GM19455 (cell line): Measurements from ENCODE around the gene COQ4.
A peak's percentile ranks its signal among the peaks of the same experiment; 100 is the strongest.

Source experiments
- ATAC-seq: cut with Tn5 transposase; IDR thresholded peaks from one replicate; pipeline ENCODE4 v1.9.1; 2021; ENCODE audit not compliant: unreplicated experiment

COQ4 gene

DNA sequence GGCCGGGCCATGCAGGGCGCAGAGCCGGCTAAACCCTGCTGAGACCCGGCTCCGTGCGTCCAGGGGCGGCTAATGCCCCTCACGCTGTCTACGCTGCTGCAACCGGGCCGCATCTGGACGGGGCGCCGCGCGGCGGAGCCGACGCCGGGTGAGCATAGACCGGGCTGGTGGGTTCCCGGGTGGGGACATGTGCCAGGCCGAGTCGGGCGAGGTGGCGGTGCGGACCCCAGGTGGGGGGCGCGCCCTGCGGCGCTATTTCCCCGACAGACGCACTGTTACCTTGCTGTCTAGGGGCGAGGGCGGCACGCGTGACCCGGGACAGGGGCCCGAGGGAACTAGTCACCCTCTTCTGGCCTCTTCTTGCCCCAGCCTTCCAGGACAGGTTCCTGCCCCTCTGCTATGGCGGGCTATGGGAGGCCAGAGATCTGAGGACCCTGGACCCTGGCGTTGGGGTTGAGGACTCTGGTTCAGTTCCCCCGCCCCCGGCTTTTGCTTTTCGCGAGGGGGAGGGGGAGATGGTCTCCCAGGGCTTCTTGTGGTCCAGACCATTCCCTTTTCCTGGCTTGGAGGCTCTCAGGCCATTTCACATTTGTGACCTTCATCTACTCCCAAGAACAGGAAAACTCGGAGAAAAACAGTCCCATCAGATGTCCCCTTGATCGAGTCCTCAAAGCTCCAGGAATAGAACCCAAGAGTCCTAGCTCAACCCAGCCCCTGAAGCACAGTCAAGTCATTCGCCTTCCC lies 18.2 kb downstream of the COQ4 start:
- peak; percentile 45 for ATAC-seq

DNA sequence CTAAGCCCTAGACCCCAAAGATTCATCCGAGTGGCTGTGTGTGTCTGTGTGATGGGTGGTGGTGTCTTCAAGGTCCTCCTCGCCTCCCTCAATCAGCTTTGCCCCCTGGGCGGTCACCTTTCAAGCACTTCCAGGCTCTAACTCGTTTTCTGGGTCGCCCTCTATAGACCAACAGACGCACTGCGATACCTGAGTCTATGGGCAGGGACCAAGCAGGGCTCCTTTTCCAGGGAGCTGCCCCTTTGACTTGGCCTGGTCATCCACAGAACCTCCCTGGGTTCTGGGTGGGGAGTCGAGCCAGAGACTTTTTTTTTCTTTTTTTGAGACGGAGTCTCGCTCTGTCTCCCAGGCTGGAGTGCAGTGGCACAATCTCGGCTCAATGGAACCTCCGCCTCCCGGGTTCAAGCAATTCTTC lies 18.8 kb downstream of the COQ4 start:
- no peak for ATAC-seq

- no peak for ATAC-seq
These were observed 20.5 kb downstream of the COQ4 start for GRCh38 chr9:128342971-128343680.

DNA sequence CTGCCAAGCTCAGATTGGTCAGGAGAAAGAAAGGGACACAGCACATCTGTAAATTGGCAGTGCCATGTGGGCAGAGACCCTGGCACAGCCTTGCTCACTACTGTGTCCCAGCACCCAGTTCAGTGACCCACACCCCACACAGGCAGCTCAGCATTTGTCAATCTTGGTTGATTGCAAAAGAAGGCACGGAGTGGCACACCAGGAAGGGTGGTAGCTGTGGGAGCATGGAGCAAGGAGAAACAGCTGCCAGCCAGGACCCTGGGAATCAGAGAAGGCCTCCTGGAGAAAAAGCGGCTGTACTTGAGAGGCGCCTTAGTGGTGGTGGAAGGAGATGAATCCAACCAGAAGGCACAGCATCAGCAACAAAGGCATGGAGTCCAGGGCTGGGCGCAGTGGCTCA lies 21.2 kb downstream of the COQ4 start:
- ATAC-seq = no peak

DNA sequence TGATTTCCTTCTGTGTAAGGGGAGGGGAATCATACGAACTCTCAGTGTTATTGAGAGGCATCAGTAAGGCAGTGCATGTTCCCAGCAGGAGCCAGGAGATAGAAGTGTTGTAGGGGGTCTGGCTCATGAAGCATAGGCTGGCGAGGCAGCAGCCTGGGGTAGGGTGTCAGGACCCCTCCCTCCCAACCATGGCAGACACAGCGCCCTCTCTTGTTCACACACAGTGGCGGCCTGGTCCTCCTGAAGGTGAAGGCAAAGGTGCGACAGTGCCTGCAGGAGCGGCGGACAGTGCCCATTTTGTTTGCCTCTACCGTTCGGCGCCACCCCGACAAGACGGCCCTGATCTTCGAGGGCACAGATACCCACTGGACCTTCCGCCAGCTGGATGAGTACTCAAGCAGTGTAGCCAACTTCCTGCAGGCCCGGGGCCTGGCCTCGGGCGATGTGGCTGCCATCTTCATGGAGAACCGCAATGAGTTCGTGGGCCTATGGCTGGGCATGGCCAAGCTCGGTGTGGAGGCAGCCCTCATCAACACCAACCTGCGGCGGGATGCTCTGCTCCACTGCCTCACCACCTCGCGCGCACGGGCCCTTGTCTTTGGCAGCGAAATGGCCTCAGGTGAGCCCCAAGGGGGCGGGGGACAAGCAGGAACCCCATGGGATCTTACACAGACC lies 22.4 kb downstream of the COQ4 start:
- ATAC-seq = no peak

DNA sequence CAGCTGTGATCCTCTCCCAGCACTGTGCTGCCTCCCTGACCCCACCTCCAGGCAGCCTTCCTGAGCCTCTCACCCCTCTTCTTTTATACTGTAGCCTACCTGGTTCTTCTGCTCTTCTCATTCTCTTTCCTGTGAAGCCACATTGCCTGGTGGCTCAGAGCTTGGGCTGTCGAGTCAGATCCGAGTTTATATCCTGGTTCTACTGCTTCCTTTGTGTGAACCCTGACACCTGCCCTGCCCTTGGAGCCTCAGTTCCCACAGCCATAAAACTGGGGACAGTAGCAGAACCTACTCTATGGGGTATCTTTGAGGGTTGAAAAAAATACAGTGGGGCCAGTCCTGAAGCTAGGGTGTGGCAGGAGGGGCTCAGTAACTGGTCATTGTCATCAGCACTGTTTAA lies 26.5 kb downstream of the COQ4 start:
- ATAC-seq = no peak

GRCh38 chr9:128349772-128350171 lies 27.1 kb downstream of the COQ4 start:
- no peak for ATAC-seq

DNA sequence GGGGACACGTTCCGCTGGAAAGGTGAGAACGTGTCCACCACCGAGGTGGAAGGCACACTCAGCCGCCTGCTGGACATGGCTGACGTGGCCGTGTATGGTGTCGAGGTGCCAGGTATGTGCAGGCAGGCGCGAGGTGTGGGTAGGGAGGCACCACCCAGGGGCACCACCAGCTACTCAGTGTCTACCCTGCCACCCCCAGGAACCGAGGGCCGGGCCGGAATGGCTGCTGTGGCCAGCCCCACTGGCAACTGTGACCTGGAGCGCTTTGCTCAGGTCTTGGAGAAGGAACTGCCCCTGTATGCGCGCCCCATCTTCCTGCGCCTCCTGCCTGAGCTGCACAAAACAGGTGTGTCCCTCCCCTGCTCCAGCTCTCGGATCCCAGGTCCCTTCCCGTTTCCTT lies 32.8 kb downstream of the COQ4 start:
- ATAC-seq = no peak

GRCh38 chr9:128358090-128358489 lies 35.5 kb downstream of the COQ4 start:
- ATAC-seq = no peak

DNA sequence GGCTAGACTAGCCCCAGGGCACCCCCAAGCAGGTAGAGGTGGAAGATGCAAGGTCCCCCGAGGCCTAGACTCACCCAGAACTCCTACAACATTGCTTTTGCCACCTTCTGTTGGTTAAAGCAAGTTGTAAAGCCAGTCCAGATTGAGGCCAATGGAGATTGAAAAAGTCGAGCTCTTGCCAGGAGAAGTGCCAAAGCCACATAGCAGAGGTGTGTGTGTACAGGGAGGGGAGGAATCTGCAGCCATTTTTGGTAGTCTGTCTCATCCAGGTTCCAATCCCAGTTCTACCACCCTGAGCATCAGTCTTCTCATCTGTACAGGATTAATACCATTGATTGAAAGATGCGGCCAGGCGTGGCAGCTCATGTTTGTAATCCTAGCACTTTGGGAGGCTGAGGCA lies 36.2 kb downstream of the COQ4 start:
- no peak for ATAC-seq

DNA sequence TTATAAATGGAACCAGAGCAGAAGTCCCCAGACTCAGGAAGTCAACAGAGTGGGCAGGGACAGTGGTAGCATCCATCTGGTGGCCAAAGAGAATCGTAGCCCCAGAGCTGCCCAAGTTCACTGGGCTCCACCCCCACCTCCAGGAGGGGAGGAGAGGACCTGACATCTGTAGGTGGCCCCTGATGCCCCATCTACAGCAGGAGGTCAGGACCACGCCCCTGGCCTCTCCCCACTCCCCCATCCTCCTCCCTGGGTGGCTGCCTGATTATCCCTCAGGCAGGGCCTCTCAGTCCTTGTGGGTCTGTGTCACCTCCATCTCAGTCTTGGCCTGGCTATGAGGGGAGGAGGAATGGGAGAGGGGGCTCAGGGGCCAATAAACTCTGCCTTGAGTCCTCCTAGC lies 38.2 kb downstream of the COQ4 start:
- no peak for ATAC-seq

DNA sequence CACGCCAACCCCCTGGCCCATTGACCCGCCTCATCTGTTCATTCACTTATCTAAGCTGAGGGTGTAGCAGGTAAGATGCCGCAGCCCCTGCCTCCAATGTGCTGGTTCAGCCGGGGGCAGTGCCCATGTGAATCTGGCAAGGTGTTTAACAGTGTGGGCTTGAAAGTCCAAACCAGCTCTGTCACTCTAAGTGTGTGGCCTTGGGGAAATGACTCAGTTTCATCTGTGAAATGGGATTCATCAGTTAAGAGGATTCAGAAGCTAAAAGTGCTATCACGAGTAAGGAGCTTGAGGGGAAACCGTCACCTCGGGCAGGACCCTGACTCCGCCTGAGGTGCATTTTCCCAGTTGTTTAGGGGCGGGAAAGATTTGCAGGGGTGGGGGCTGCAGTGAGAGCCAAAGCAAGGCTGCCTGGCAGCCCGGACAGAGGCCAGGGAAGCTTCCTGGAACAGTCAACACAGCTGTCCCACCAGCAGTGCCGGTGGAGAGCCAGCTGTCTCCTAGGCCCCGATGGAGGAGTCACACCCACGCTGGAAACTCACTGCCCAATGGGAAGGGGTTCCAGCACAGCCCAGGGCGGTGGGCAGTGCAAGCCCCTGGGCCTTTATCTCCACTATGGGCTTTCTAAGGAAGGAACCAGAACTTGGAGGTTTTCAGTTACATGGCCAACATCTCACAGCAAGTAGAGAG lies 38.8 kb downstream of the COQ4 start:
- no peak for ATAC-seq

DNA sequence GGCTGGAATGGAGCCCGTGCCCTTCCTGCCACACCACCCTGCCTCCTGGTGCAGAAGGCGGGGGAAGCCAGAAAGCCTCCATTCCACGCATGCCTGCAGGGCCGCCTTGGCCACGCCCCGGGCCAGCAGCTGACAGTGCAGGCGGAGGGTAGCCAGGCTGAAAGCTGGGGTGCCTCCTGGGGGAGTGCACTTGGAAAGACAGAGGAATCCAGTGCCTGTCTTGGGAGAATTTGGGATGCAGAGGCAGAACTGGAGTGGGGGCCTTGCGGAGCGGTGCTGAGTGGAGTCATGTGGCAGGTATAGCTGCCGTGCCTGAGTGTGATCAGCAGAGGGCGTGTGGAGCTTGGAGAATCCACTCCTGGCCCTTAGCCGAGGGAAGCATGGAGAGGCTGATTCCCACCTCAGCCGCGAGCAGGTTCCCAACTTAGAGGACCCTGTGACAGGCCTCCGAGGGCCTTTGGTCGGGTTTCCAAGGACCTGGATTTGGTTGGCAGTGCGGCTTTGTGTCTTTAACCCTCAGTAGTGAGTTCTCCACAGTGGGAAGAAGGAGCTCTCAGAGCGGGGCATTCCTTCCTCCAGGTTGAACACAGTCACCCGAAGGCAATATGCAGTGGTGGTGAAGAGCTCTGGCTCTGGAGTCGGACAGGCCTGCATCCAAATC lies 39.5 kb downstream of the COQ4 start:
- ATAC-seq = peak; percentile 60

DNA sequence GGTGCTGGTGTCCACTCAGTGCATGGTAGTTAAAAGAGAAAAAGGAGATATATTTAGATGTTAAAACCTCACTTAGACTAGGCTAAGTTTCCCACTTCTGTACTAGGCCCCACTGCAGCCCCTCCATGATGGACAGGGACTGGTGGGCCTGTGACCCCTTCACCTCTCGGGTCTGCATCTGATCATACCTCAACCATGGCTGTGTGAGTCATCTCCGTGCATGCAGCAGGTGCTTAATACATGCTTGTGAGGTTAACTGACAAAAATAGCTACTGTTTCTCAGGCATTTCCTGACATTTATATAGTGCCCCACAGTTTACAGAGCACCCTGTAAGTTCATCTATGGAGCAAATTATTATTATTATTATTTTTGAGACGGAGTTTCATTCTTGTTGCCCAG lies 40.1 kb downstream of the COQ4 start:
- ATAC-seq = no peak

DNA sequence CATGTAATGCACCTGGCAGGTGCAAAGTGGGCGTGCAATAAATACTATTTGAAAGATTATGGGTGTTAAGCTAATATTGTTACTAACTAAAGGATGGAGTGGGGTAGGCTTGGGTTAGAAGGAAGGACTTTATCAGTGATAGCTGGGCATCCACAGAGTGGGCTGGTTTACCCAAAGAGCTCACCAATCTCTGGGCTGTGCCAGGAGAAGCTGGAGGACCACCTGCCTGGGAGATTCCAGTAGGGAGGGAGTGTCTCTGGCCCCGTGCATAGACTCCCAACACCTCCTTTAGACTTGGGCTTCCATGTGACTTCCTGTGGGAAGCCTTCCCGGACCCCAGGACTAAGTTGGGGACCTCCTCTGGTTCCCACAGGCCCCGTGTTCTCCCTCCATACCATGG lies 42.9 kb downstream of the COQ4 start:
- no peak for ATAC-seq

GRCh38 chr9:128369024-128369706 lies 46.5 kb downstream of the COQ4 start:
- no peak for ATAC-seq

DNA sequence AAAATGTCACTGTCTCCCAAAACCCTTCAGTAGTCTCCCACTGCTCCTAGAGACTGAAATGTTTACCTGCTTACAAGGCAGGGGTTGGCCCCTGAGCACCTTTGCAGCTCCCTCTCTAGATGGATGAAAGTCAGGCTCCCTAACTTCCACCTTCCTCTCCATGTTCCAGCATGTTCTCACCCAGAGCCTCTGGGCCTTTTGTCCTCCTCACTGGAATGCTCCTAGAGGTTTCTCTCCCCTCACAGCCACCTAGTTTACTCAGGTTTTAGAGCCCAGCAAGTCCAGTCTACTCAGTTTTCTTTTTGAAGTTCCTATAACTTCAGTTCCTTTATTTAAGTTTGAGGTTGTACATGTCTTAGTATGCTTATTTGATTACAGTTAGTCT lies 47.7 kb downstream of the COQ4 start:
- ATAC-seq = no peak

DNA sequence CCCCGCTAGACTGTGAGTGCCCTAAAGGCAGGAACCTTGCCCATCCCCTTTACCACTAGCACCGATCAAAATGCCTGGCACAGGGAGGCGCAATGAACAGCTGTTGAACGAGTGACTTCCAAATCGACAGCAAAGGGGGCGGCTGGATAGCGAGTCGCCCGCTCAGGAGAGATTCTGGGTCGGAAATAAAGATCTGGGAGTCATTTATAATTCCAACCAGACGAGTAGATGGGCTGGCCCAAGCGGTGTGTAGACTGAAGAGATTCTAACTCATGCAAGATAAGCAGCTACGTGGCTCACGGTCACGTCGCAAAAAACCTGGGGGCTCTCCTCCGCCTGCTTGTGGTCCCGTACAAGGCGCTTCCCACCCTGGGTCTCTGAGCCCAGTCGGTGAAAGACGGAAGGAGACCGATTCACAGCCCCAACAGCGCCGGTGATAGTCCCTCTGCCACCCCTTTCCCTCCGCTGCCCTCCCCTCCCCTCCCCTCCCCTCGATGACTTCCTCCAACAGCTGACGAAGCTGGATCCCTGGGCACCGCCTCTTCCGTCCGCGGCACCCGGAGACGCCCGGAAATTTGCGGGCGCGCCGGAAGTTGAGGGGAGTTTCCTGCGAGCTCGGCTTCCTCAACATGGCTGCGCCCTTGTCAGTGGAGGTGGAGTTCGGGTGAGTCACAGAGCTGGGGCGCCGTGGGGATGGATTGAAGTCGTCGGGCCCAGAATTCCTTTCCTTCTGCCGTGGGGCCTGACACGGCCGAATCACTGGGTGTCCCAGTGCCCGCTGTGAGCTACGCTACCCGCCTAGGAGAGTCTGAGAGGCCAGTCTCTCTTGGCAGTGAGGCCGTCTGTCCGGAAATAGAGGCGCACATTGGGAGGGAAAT lies 48.4 kb downstream of the COQ4 start, which contains the start of gene URM1:
URM1 (plus strand) TSS at position 623 of the 878 bp plus-strand sequence; CDS start at position 630, 7 bp downstream.
- peak; percentile 88 for ATAC-seq

DNA sequence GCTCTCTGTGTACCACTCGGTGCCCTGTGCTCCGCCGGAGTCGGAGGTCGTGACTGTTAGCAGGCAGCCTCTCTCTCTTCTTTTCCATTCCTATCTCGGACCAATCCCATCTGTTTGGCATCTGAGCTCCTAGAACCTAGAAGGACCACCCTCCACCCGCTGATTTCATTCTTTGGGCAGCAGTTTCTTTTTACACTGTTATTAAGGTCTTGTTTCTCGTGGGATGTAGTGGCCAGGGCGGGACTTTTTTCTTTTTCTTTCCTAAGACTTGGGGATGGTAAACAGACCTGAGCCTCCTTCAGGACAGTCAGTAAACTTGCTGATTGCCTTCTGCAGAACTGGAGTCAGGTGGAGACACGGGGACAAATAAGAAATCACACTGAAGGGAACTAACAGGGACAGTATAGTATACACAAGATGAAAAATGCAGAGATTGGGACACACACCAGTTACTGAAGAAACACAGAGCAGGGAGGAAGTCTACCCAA lies 49.0 kb downstream of the COQ4 start:
- no peak for ATAC-seq
